Adrenal gland (tissue), 12 donors: ENCODE results near the gene OXSR1. TPM values are rescaled to one million over a fixed set of nuclear protein-coding genes. Genes with fewer than 3 reads are reported as not detected.

Experiments used
- DNase-seq, 7 donors: peaks; one replicate each; pipeline ENCODE4 v3.0.0-alpha.2; 2019 to 2020
- H3K27ac ChIP-seq, 5 donors: fragments of 200-600 bp; sonication (generic) in 4 of 5; 1 replicate in 3 of 5; 2 replicates in 2 of 5; pipeline versions ENCODE4 v1.5.1 to v1.8.0; 2016 to 2020; ENCODE audit warnings: mild to moderate bottlenecking in 1 of 5
- H3K27me3 ChIP-seq: fragments of 200-600 bp; 2 replicates; pipeline ENCODE4 v1.8.0; 2021
- H3K36me3 ChIP-seq, 2 donors: fragments of 200-600 bp; replicated peaks in 1 of 2; 1 replicate in 1 of 2; 2 replicates in 1 of 2; pipeline versions ENCODE4 v1.5.1 to v1.8.0; 2018 to 2022
- H3K4me1 ChIP-seq, 2 donors: fragments of 200-600 bp; replicated peaks in 1 of 2; 1 replicate in 1 of 2; 2 replicates in 1 of 2; pipeline versions ENCODE4 v1.5.1 to v1.8.0; 2018 to 2021
- H3K4me3 ChIP-seq, 4 donors: fragments of 200-600 bp; sonication (generic) in 3 of 4; one replicate each; pipeline ENCODE4 v1.5.1; 2016 to 2018
- H3K9me3 ChIP-seq, 3 donors: fragments of 200-600 bp; sonication (generic) in 1 of 3; replicated peaks in 1 of 3; 1 replicate in 2 of 3; 2 replicates in 1 of 3; pipeline versions ENCODE4 v1.5.1 to v1.8.0; 2016 to 2021
- CTCF ChIP-seq, 6 experiments: fragments of 450-650 bp in 4 of 6; fragments of 200-600 bp in 2 of 6; sonication (generic) in 1 of 6; IDR thresholded peaks; 1 replicate in 5 of 6; 2 replicates in 1 of 6; pipeline versions ENCODE4 v1.5.1 to v1.8.0; 2016 to 2021; ENCODE audit warnings: antibody characterized with exemption in 6 of 6, mild to moderate bottlenecking in 2 of 6, moderate library complexity in 1 of 6
- POLR2A ChIP-seq, 2 donors: fragments of 450-650 bp; IDR thresholded peaks; one replicate each; pipeline ENCODE4 v1.6.1; 2017; ENCODE audit warnings: antibody characterized with exemption in 2 of 2, mild to moderate bottlenecking in 2 of 2, moderate library complexity in 1 of 2
- WGBS, 4 donors: extraction: QIAGEN DNeasy Blood & Tissue Kit in 2 of 4; methylation state at CpG; one replicate each; pipeline versions ENCODE4 v1.1.5 to v1.1.7; 2013 to 2017; 5-methylcytosine and 5-hydroxymethylcytosine counted together
- intact Hi-C, 2 donors: fragments of 100-400 bp; cut with DNase I; formaldehyde crosslinking; loops; one replicate each; pipeline versions ENCODE4 v1.14.1 to v1.15.0; 2022 to 2023
- polyA plus RNA-seq, 3 donors: library from polyadenylated mRNA; stranded (reverse); fragments of 200-250 nt in 2 of 3; fragments of 350-450 nt in 1 of 3; fragmentation: Illumina TruSeq in 1 of 3; extraction: RNeasy Lipid Tissue Mini Kit (QIAGEN cat#74804) in 1 of 3; gene quantifications; one replicate each; pipeline ENCODE4 v1.2.3, GENCODE V29; 2013 to 2014
- total RNA-seq, 9 donors: library from RNA; depleted of rRNA in 4 of 9; stranded (reverse); fragments of >200 nt in 4 of 9; fragments of 120-200 nt in 1 of 9; fragmentation: NEBNext Ultra II Directional in 1 of 9; extraction: Animal tissue kit (Norgen Biotek cat#: 25700) in 1 of 9; gene quantifications; one replicate each; pipeline versions ENCODE4 v1.1.0 to v1.2.4, GENCODE V29; 2013 to 2023
- donor health status: healthy with polysubstance abuse.
- donor health status: Bipolar disorder and iron deficiency.
- donor health status: DM: yes; HTN: yes; CAD: no.
- donor health status: DM: no; HTN: no; CAD: no.
- donor health status: DM: no; HTN: no; CAD: no.
- donor health status: DM: yes; HTN: yes; CAD: no.

OXSR1 gene
- total and polyA plus RNA-seq, 12 donors = 14.8 to 47.5 (median 29.3) TPM

DNA sequence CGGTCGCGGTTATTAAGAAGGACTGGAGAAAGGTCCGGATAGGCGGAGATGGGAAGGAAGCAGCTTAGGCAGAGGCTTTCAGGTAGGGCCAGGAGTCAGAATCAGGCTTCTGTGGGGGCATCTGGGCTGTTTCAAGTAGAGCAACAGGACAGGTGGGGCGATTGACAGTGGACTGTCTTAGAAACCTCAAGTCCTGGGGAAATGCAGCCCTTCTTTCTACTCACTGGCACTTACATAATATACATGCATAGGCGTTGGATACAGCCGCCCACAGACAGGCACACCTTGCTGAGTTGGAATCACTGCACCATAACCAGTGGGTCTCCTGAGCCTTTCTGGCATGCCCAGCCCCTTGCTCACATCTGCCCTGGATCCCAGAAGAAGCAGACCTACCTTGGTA is 26.1 kb upstream of the OXSR1 start:
- H3K27ac ChIP-seq = peak overlapping the region in 4 of 5 donors; percentile 88 to 97 (median 93)
- H3K27me3 ChIP-seq = no peaks in the 10 kb centered on the region
- WGBS, 4 donors = 13 to 35% (median 14%) methylated on average over 8 of the region's 8 CpGs
- DNase-seq = peak in 1 of 7 donors; percentile 55
- peak overlapping the region; percentile 62 to 94 (median 77) for H3K4me3 ChIP-seq
- H3K36me3 ChIP-seq = peaks cover 0 to 27% of the 10 kb centered on the region in 2 donors
- intact Hi-C loops = no loop called here
- peaks cover 18 to 40% of the 10 kb centered on the region in 2 donors for H3K4me1 ChIP-seq
- no peaks in the 10 kb centered on the region for H3K9me3 ChIP-seq
- TF ChIP-seq CTCF (IDR thresholded peaks at IDR 0.05) (no peak), POLR2A (IDR thresholded peaks at IDR 0.05) (no peak)

GRCh38 chr3:38139652-38140051 is 25.7 kb upstream of the OXSR1 start:
- TF ChIP-seq CTCF (IDR thresholded peaks at IDR 0.05) = no peak
- no peak for TF ChIP-seq POLR2A (IDR thresholded peaks at IDR 0.05)
- Histone ChIP-seq H3K27me3 (no peaks in the 10 kb centered on the region), H3K36me3 (peaks cover 0 to 22% of the 10 kb centered on the region in 2 donors), H3K4me3 (peak overlapping the region in 1 of 4 donors; percentile 76), H3K27ac (no peak overlapping the region), H3K9me3 (no peaks in the 10 kb centered on the region), H3K4me1 (peaks cover 18 to 39% of the 10 kb centered on the region in 2 donors)
- intact Hi-C loops = loop anchor here in 1 of 2 donors (10.0 kb wide), 1 partner anchor 345 kb away; no protein-coding TSS in a partner anchor
- DNase-seq = peak in 2 of 7 donors; percentile 13 to 51
- WGBS, 4 donors = 81 to 84% (median 82%) methylated on average over 4 to 7 of the region's 7 CpGs

- TF ChIP-seq POLR2A (IDR thresholded peaks at IDR 0.05) = no peak
- TF ChIP-seq CTCF (IDR thresholded peaks at IDR 0.05) = no peak
- intact Hi-C loops = loop anchor here in 1 of 2 donors (10.0 kb wide), 1 partner anchor 344 kb away; no protein-coding TSS in a partner anchor
- 93 to 97% (median 96%) methylated on average over 4 to 13 of the region's 13 CpGs for WGBS, 4 donors
- DNase-seq = peak in 2 of 7 donors; percentile 15 to 54
- peaks cover 0 to 20% of the 10 kb centered on the region in 2 donors for H3K36me3 ChIP-seq
- peaks cover 13 to 30% of the 10 kb centered on the region in 2 donors for H3K4me1 ChIP-seq
- H3K9me3 ChIP-seq = no peaks in the 10 kb centered on the region
- no peak overlapping the region for H3K27ac ChIP-seq
- no peaks in the 10 kb centered on the region for H3K27me3 ChIP-seq
- H3K4me3 ChIP-seq = no peak overlapping the region
Observed at GRCh38 chr3:38140326-38141172, 24.8 kb upstream of the OXSR1 start.

- H3K36me3 ChIP-seq = peaks cover 0 to 20% of the 10 kb centered on the region in 2 donors
- peaks cover 8 to 24% of the 10 kb centered on the region in 2 donors for H3K4me1 ChIP-seq
- peak in 1 of 7 donors; percentile 41 for DNase-seq
- intact Hi-C loops = loop anchor here in 1 of 2 donors (10.0 kb wide), 1 partner anchor 343 kb away; no protein-coding TSS in a partner anchor
- H3K27ac ChIP-seq = no peak overlapping the region
- H3K9me3 ChIP-seq = no peaks in the 10 kb centered on the region
- H3K4me3 ChIP-seq = no peak overlapping the region
- no peak for TF ChIP-seq POLR2A (IDR thresholded peaks at IDR 0.05)
- no peak for TF ChIP-seq CTCF (IDR thresholded peaks at IDR 0.05)
- no peaks in the 10 kb centered on the region for H3K27me3 ChIP-seq
- WGBS, 4 donors = 86 to 98% (median 94%) methylated on average over 7 of the region's 7 CpGs
Observed at GRCh38 chr3:38141173-38141951, 24.0 kb upstream of the OXSR1 start.
